IPS-NIHi11 (cell line): ENCODE measurements around the gene PLCH2.

Source experiments
- DNase-seq: peaks from one replicate; pipeline ENCODE4 v3.0.0; 2012; ENCODE audit warnings: mixed read lengths, low spot score

PLCH2 gene

GRCh38 chr1:2499260-2499659 is 23.2 kb downstream of the PLCH2 start:
- no peak for DNase-seq

GRCh38 chr1:2499986-2500596 is 24.0 kb downstream of the PLCH2 start:
- no peak for DNase-seq

DNA sequence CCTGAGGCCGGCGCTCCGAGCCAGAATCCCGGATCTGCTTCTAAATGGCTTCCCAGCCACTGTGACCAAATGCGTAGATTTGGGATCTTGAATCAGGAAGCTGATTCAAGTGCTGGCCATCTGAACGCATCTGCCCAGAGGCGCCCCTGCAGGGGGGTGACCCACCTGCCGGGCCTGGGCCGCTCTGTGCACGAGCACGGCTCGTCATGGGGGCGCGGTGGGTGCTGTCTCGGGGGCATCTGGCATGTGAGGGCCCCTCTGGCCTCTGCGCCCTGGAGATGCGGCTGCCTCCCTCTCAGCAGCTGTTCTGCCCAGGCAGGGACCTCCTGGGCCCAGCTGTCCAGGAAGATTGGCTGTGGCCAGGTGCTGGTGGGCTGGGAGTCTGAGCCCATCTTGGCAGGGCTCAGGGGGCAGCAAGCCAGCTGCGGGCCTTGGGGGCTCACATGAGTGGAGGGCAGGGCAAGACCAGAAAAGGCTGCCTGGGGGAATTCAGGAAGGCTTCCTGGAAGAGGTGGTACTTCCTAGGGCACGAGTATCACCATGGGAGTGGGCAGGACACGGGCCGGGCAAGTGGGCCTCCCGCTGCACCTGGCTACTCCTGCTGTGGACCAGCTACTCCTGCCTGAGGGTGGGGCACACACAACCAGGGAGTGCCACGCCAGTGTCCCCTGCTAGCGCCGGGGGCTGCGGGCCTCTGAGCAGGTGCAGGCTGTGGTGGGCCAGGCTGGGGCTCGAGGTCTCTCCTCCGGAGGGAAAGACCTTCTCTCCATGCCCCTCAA is 25.1 kb downstream of the PLCH2 start:
- no peak for DNase-seq

DNA sequence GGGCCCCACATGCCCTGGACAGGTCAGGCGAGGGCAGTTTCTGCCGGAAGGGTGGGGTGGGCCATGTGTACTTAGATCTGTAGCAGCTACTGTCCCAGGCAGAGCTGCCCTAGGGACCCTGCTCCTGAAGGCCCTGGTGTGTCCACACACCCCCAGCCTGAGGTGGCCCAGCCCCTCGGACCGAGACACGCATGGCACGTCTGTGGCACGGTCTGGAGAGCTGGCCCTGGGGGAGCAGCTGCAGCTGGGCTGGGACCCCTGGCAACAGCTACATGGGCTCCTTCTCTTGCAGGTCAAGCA is 25.7 kb downstream of the PLCH2 start:
- no peak for DNase-seq

DNA sequence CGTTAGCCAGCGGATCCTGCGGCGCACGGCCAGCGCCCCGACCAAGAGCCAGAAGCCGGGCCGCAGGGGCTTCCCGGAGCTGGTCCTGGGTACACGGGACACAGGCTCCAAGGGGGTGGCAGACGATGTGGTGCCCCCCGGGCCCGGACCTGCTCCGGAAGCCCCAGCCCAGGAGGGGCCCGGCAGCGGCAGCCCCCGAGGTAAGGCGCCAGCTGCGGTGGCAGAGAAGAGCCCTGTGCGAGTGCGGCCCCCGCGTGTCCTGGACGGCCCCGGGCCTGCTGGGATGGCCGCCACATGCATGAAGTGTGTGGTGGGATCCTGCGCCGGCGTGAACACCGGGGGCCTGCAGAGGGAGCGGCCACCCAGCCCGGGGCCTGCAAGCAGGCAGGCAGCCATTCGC is 26.1 kb downstream of the PLCH2 start:
- no peak for DNase-seq

DNA sequence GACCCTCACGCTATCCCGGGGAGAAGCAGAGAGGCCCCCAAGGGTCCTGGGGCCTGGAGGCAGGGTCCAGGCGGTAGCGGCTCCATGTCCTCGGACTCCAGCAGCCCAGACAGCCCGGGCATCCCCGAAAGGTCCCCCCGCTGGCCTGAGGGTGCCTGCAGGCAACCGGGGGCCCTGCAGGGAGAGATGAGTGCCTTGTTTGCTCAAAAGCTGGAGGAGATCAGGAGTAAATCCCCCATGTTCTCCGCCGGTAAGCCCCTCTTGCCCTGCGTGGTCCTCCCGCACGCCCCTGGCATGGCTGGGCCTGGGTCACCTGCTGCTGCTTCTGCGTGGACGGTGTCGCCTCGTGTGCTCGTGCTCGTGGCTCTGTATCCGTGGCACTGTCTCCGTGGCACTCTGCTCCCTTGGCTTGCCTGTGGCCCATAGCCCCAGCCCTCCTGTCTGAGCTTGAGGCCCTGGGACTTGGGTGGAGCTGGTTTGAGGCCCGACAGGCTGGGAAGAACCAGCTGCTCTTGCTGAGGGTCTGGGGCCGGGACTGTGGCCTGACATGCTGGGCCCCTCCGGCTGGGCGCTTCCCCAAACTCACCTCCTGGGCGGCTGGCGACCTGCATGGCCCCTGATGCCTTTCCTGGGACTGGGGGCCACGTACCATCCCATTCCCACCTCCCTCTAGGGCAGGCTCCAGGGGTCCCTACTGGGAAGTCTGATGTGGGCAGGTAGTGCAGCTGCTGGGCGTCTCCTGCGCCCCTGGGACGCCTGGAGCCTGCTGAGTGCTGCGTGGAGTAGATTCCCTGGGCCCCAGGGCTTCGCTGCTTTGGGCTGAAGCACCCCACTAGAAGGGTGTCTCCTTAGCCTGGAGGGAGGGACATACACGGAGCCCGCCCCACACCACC is 26.8 kb downstream of the PLCH2 start:
- no peak for DNase-seq

DNA sequence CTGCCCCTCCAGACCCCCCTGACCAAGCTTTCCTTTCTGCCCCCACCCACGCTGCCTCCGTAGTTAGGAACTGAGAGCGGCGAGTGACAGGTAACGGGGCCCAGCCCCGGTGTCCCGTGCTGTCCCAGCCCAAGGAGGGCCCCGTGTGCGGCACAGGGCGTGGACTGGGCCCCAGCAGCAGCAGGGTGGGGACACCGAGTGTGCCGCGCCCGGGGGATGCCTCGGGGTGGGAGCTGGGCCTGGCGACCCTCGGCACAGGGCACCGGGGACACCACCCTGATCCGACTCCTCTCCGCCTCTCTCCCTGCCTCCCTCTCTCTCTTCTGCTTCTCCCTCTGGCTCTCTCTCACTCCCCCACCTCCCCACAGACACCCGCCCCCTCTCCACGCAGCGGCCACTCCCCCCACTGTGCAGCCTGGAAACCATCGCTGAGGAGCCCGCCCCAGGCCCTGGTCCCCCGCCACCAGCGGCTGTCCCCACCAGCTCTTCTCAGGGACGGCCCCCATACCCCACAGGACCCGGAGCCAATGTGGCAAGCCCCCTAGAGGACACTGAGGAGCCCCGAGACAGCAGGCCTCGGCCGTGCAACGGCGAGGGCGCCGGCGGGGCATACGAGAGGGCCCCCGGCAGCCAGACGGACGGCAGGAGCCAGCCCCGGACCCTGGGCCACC is 27.6 kb downstream of the PLCH2 start:
- peak; percentile 77 for DNase-seq

DNA sequence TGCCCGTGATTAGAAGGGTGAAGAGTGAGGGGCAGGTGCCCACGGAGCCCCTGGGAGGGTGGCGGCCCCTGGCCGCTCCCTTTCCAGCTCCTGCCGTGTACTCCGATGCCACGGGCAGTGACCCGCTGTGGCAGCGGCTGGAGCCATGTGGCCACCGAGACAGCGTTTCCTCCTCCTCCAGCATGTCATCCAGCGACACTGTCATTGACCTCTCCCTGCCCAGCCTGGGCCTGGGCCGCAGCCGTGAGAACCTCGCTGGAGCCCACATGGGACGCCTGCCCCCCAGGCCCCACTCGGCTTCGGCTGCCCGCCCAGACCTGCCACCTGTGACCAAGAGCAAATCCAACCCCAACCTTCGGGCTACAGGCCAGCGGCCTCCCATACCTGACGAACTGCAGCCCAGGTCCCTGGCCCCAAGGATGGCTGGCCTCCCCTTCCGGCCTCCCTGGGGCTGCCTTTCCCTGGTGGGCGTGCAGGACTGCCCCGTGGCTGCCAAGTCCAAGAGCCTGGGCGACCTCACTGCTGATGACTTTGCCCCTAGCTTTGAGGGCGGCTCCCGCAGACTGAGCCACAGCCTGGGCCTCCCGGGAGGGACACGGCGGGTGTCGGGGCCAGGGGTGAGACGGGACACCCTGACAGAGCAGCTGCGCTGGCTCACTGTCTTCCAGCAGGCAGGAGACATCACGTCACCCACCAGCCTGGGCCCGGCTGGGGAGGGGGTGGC is 28.3 kb downstream of the PLCH2 start:
- DNase-seq: no peak

DNA sequence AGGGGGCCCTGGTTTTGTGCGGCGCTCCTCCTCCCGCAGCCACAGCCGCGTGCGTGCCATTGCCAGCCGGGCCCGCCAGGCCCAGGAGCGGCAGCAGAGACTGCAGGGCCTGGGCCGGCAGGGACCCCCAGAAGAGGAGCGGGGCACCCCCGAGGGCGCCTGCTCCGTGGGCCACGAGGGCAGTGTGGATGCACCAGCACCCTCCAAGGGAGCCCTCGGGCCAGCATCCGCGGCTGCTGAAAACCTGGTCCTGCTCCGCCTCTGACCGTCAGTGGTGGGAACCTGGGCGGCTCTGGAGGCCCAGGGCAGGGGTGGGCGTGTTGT is 28.8 kb downstream of the PLCH2 start:
- DNase-seq: no peak

GRCh38 chr1:2505461-2505994 is 29.4 kb downstream of the PLCH2 start:
- DNase-seq: peak; percentile 61

DNA sequence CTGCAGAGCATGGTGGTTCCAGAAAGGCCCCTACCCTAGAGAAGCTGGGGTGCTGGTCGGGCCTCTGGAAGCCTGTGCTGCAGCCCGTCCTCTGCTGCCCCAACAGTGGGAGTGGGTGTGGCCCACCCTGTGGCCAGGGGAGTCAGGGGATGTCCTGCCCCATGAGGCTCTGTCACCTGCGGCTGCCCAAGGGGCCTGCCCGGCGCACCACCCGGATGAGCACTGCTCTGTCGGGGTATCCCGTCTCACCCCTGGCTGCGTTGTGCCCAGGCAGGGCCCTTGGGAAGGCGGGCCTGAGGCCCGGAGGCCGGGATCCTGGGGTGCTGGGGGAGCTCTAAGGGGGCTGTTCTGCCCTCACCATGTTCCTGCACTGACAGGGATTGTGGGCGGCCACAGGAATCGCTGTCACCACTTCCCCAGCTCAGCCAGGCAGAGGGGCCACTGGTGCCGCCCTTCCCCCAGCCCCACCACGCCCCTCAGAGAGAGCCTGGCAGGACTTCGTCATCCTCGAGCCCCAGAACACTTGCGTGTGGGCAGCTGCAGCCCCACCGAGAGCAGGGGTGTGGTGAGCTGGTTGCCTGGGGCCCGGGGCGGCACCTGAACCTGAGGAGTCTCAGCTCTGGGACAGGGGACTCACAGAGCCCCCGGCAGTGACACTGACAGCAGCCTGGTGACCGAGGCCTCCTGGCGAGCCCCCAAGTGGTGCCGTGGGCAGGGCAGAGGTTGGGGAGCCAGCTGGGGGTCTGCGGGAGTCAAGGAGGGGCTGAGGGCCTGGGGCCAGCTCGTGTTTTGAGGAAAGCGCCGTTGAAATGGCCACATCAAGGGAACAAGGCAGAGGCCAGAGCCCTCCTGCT is 30.1 kb downstream of the PLCH2 start:
- DNase-seq: peak; percentile 67

- DNase-seq: no peak
These were observed 30.9 kb downstream of the PLCH2 start for GRCh38 chr1:2506901-2507565.

DNA sequence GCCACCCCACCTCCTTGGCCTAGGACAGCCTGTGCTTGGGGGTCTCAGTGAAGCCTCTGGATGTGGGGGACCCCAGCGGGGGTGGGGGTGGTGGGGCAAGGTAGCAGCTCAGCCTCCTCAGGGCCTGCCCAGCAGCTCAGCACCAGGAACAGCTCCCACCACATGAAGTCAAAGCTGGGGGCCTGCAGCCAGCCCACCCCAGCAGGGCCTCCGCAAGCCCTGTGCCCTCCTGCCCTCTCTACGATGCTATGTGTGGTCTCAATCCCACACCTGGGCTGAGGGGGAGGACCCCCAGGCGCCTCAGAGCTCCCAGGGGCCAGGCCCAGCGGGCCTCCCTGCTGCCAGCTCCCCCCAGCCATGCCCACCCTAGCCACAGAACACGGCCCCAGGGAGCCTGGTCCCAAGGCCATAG is 31.7 kb downstream of the PLCH2 start:
- DNase-seq: no peak

GRCh38 chr1:2508180-2508579 is 32.1 kb downstream of the PLCH2 start:
- DNase-seq: no peak

DNA sequence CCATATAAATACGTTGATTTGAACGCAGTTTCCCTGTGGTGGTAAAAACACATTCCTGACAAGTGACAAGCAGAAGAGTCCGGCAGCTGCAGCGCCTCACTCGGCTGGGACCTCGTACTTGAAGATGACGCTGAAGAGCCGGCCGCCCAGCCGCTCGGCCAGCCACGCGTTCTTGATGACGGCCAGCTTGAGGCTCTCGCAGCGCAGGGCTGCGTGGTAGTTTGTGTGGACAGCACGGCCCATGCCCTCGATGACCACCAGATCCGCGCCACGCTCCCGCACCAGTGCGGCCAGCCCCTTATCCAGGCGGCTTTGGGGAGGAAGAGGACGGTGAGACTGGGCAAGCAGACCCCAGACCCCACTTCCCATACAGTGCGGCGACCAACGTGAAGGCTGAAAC is 32.7 kb downstream of the PLCH2 start:
- no peak for DNase-seq

- DNase-seq: no peak
These were observed 33.5 kb downstream of the PLCH2 start for GRCh38 chr1:2509589-2509988.

DNA sequence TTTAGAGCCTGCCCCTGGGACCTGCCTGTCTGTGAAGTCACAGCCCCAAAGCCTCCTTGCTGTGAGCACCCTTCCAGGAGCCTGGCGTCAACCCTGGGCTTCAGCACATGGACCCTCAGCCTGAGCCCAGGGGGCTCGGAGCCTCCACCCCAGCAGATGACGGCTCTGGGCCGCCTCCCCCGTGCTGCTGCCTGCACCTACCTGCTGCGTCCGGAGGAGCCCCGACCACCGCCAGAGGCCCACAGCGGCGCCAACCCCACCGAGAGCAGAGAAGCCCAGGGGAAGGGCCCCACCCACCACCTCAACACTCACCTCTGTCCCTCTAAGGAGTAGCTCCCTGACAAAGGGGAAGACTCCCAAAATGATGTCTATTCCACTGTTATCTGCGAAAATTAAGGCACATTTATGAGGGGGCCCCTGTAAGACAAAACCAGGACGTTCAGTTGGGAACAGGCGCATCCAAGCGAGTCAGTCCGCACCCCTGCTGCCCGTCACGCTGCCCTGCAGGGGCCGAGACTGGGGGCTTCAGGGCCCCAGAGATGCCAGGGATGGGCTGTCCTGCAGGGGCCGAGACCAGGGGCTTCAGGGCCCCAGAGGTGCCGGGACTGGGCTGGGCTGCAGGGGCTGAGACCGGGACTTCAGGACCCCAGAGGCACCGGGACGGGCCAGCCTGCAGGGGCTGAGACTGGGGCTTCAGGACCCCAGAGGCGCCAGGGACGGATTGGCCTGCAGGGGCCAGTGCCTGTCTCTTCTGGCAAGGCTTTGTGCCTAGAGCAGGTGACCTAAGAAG is 34.5 kb downstream of the PLCH2 start:
- no peak for DNase-seq

DNA sequence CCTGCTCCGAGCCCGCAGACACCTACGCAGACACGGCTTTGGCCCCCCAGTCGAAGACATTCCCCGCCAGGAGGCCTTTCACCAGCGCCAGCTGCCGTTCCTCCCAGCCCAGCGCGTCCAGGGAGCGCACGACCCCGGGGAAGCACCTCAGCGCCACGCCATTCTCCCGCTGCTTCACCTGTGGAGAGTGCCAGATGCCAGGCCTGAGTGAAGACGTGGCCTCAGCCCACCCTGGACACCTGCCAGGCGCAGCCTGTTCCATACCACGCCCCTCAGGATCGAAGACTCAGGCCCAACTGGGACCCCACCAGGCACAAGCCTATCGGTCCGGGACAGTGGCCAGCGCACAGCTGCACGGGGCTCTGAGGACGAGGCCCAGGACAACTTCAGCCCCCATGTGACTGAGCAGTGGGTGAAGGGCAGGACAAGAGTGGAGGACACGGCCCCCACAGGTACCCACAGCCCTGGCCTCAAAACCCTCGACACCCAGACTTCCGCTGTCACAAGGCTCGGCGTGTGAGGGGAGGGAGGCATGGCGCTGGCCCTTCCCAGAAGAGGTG is 36.9 kb downstream of the PLCH2 start:
- DNase-seq: no peak
